ENCODE data around the gene CCSER1. TPM values are rescaled to one million over a fixed set of nuclear protein-coding genes. Genes with fewer than 3 reads are reported as not detected.

The CCSER1 gene
- total and polyA plus RNA-seq, 2 experiments from 2014 or later: 2.9 to 3.4 TPM

DNA sequence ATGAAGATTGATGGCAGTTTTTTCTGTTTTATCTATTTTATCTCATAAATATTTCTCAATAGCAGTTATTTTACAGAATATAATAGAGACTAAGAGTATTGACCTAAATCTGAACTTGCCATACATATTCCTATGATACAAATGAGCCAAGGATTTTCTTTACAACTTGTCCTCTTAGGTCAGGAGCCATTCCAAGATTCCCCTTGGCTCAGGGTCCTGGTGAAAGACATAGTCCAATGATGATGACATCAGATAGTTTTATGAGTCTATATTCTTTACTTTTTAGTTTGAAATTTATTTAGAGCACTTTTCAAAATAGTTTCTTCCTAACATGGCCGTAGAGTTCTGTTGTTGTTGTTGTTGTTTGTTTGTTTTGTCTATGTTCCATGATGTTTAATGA lies 1307.4 kb downstream of the CCSER1 start:
- peaks cover 17% of the 10 kb centered on the region for H3K36me3 Mint-ChIP-seq (ENCODE audit: low read depth)
- Histone ChIP-seq H3K27me3 (ENCODE audit: insufficient read depth) (no peaks in the 10 kb centered on the region), H3K9me2 (ENCODE audit: insufficient read depth) (no peaks in the 10 kb centered on the region), H3K4me1 (ENCODE audit: insufficient read depth) (no peaks in the 10 kb centered on the region), H3K4me2 (no peak overlapping the region), H3K79me2 (replicated peaks; ENCODE audit: insufficient read depth) (no peaks in the 10 kb centered on the region), H3K36me3 (ENCODE audit: insufficient read depth) (no peaks in the 10 kb centered on the region), H4K20me1 (replicated peaks; ENCODE audit: insufficient read depth) (no peaks in the 10 kb centered on the region), H2AFZ (no peak overlapping the region), H3K27ac (ENCODE audit: low read depth) (no peak overlapping the region), H3K4me3 (no peak overlapping the region), H3F3A (replicated peaks; ENCODE audit: low read depth) (no peaks in the 10 kb centered on the region)
- DNase-seq (ENCODE audit: low spot score) (no peak), ATAC-seq (no peak)
- no peaks in the 10 kb centered on the region for H3K27me3 Mint-ChIP-seq (ENCODE audit: insufficient read depth, low read depth, poor library complexity)
- no peak overlapping the region for H3K4me3 Mint-ChIP-seq
- H3K9me3 Mint-ChIP-seq: peaks cover 21% of the 10 kb centered on the region
- no peak for TF ChIP-seq ZNF331 (CRISPR knock-in tag; IDR thresholded peaks at IDR 0.05; ENCODE audit: low read depth)
- TF ChIP-seq NANOG (IDR thresholded peaks at IDR 0.05; ENCODE audit: borderline replicate concordance): no peak
- no peak for TF ChIP-seq CREB1 (CRISPR knock-in tag; IDR thresholded peaks at IDR 0.05; ENCODE audit: low read depth)
- no peak for TF ChIP-seq ETS1 (IDR thresholded peaks at IDR 0.05)
- no peak for TF ChIP-seq POLR2AphosphoS5 (IDR thresholded peaks at IDR 0.05; ENCODE audit: low read depth)
- TF ChIP-seq EZH2 (IDR thresholded peaks at IDR 0.05; ENCODE audit: low read depth, unreplicated experiment): no peak
- TF ChIP-seq EZH2phosphoT487 (IDR thresholded peaks at IDR 0.05; ENCODE audit: unreplicated experiment): no peak
- no peak for TF ChIP-seq STAT1 (IDR thresholded peaks at IDR 0.05; ENCODE audit: unreplicated experiment)
- TF ChIP-seq JUNB (IDR thresholded peaks at IDR 0.05; ENCODE audit: unreplicated experiment): no peak
- no peak for TF ChIP-seq ZNF114 (CRISPR knock-in tag; IDR thresholded peaks at IDR 0.05)
- TF ChIP-seq REST (IDR thresholded peaks at IDR 0.05; ENCODE audit: unreplicated experiment): no peak
- H3K4me1 Mint-ChIP-seq: no peaks in the 10 kb centered on the region
- no peak overlapping the region for H3K27ac Mint-ChIP-seq

DNA sequence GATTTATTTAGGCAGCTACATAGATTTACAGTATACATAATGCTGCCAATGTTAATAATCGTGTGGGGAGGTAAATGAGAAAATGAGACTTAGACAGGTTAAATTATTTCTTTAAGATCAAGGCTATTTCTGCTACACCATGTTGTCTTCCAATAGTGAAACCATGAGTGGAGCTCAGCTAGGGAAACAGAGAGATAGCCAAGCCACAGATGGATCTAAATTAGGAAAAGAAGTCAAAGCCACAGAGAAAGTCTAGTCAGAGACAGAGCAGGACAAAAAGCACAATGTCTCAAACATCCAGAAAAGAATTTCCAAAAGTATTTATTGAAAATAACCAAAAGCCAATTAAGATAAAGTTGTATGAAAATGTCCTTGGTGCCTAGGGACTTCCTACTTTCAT lies 1309.4 kb downstream of the CCSER1 start:
- Mint-ChIP-seq H3K27ac (no peak overlapping the region), H3K4me3 (no peak overlapping the region), H3K27me3 (ENCODE audit: insufficient read depth, low read depth, poor library complexity) (no peaks in the 10 kb centered on the region), H3K4me1 (no peaks in the 10 kb centered on the region), H3K36me3 (ENCODE audit: low read depth) (peaks cover 20% of the 10 kb centered on the region), H3K9me3 (peaks cover 21% of the 10 kb centered on the region)
- DNase-seq (ENCODE audit: low spot score) (no peak), ATAC-seq (no peak)
- Histone ChIP-seq H3K4me3 (no peak overlapping the region), H3K27me3 (ENCODE audit: insufficient read depth) (no peaks in the 10 kb centered on the region), H2AFZ (no peak overlapping the region), H3F3A (replicated peaks; ENCODE audit: low read depth) (no peaks in the 10 kb centered on the region), H3K27ac (ENCODE audit: low read depth) (no peak overlapping the region), H3K36me3 (ENCODE audit: insufficient read depth) (no peaks in the 10 kb centered on the region), H4K20me1 (replicated peaks; ENCODE audit: insufficient read depth) (no peaks in the 10 kb centered on the region), H3K79me2 (replicated peaks; ENCODE audit: insufficient read depth) (no peaks in the 10 kb centered on the region), H3K4me1 (ENCODE audit: insufficient read depth) (no peaks in the 10 kb centered on the region), H3K4me2 (no peak overlapping the region), H3K9me2 (ENCODE audit: insufficient read depth) (no peaks in the 10 kb centered on the region)
- TF ChIP-seq JUNB (IDR thresholded peaks at IDR 0.05; ENCODE audit: unreplicated experiment): no peak
- TF ChIP-seq EZH2 (IDR thresholded peaks at IDR 0.05; ENCODE audit: low read depth, unreplicated experiment): no peak
- TF ChIP-seq ZNF114 (CRISPR knock-in tag; IDR thresholded peaks at IDR 0.05): no peak
- TF ChIP-seq ZNF331 (CRISPR knock-in tag; IDR thresholded peaks at IDR 0.05; ENCODE audit: low read depth): no peak
- TF ChIP-seq ETS1 (IDR thresholded peaks at IDR 0.05): no peak
- TF ChIP-seq EZH2phosphoT487 (IDR thresholded peaks at IDR 0.05; ENCODE audit: unreplicated experiment): no peak
- TF ChIP-seq, protein P1, sequence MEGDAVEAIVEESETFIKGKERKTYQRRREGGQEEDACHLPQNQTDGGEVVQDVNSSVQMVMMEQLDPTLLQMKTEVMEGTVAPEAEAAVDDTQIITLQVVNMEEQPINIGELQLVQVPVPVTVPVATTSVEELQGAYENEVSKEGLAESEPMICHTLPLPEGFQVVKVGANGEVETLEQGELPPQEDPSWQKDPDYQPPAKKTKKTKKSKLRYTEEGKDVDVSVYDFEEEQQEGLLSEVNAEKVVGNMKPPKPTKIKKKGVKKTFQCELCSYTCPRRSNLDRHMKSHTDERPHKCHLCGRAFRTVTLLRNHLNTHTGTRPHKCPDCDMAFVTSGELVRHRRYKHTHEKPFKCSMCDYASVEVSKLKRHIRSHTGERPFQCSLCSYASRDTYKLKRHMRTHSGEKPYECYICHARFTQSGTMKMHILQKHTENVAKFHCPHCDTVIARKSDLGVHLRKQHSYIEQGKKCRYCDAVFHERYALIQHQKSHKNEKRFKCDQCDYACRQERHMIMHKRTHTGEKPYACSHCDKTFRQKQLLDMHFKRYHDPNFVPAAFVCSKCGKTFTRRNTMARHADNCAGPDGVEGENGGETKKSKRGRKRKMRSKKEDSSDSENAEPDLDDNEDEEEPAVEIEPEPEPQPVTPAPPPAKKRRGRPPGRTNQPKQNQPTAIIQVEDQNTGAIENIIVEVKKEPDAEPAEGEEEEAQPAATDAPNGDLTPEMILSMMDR (conservative IDR thresholded peaks at IDR 0.05; ENCODE audit: low read depth in 2 of 2): no peak
- no peak for TF ChIP-seq CREB1 (CRISPR knock-in tag; IDR thresholded peaks at IDR 0.05; ENCODE audit: low read depth)
- no peak for TF ChIP-seq POLR2AphosphoS5 (IDR thresholded peaks at IDR 0.05; ENCODE audit: low read depth)
